DND-41 (cell line): ENCODE results near the gene CTIF.

Source experiments
- ATAC-seq: fragments of 200-7000 bp; cut with Tn5 transposase; 3 replicates; pipeline ENCODE4 v1.9.1; 2021; ENCODE audit warnings: low read depth; ENCODE audit not compliant: insufficient read depth
- DNase-seq: peaks from one replicate; pipeline ENCODE4 v3.0.0-alpha.2; 2020
- H2AFZ ChIP-seq: 2 replicates; pipeline ENCODE4 v1.6.0; 2012; ENCODE audit warnings: low read depth, low read length
- H3K27ac ChIP-seq: 2 replicates; pipeline ENCODE4 v1.5.1; 2012; ENCODE audit warnings: low read length, inconsistent platforms
- H3K27me3 ChIP-seq: fragments of 200-600 bp; sonication (generic); 2 replicates; pipeline ENCODE4 v1.6.0; 2012; ENCODE audit warnings: low read length, mild to moderate bottlenecking, inconsistent platforms; ENCODE audit not compliant: insufficient read depth, poor library complexity
- H3K36me3 ChIP-seq: 2 replicates; pipeline ENCODE4 v1.5.1; 2012; ENCODE audit warnings: low read length, inconsistent platforms; ENCODE audit not compliant: insufficient read depth
- H3K4me1 ChIP-seq: 2 replicates; pipeline ENCODE4 v1.5.1; 2012; ENCODE audit warnings: mild to moderate bottlenecking, low read length; ENCODE audit not compliant: insufficient read depth
- H3K4me2 ChIP-seq: 2 replicates; pipeline ENCODE4 v1.6.0; 2012; ENCODE audit warnings: mild to moderate bottlenecking, moderate library complexity, low read length, inconsistent platforms; ENCODE audit not compliant: insufficient read depth
- H3K4me3 ChIP-seq, 2 experiments: fragments of 200-600 bp in 1 of 2; shearing (Covaris generic) in 1 of 2; 2 replicates each; pipeline ENCODE4 v1.5.1; 2012 to 2016; ENCODE audit warnings: inconsistent platforms in 2 of 2, low read length in 2 of 2, mild to moderate bottlenecking in 2 of 2, low read depth in 1 of 2, moderate library complexity in 1 of 2
- H3K79me2 ChIP-seq: 2 replicates; pipeline ENCODE4 v1.6.0; 2012; ENCODE audit warnings: low read length, inconsistent platforms; ENCODE audit not compliant: insufficient read depth
- H3K9ac ChIP-seq: 2 replicates; pipeline ENCODE4 v1.6.0; 2012; ENCODE audit warnings: low read depth, mild to moderate bottlenecking, inconsistent platforms, low read length, moderate library complexity
- H3K9me3 ChIP-seq: 2 replicates; pipeline ENCODE4 v1.5.1; 2012; ENCODE audit warnings: low read length, moderate library complexity, mild to moderate bottlenecking, inconsistent platforms; ENCODE audit not compliant: insufficient read depth, severe bottlenecking
- H4K20me1 ChIP-seq: 2 replicates; pipeline ENCODE4 v1.6.0; 2012; ENCODE audit warnings: low read length; ENCODE audit not compliant: insufficient read depth
- EZH2 ChIP-seq: IDR thresholded peaks from 3 replicates; pipeline ENCODE4 v1.6.1; 2012; ENCODE audit warnings: borderline replicate concordance, low read depth, mild to moderate bottlenecking, moderate library complexity, low read length, inconsistent platforms; ENCODE audit not compliant: severe bottlenecking
- TF ChIP-seq, protein P1 (sequence below): IDR thresholded peaks from 2 replicates; pipeline ENCODE4 v1.5.1; 2012; ENCODE audit warnings: borderline replicate concordance, low read length, moderate library complexity, mild to moderate bottlenecking; ENCODE audit not compliant: poor library complexity, severe bottlenecking; ENCODE audit errors: extremely low read depth

Gene CTIF

GRCh38 chr18:48617844-48618497, 79.1 kb downstream of the CTIF start:
- no peak overlapping the region for H3K4me3 ChIP-seq
- no peak overlapping the region for H2AFZ ChIP-seq
- H3K9me3 ChIP-seq, result no peaks in the 10 kb centered on the region
- H3K27ac ChIP-seq, result no peak overlapping the region
- no peaks in the 10 kb centered on the region for H3K27me3 ChIP-seq
- H3K4me1 ChIP-seq, result no peaks in the 10 kb centered on the region
- ATAC-seq, result no peak
- no peaks in the 10 kb centered on the region for H3K79me2 ChIP-seq
- H3K4me2 ChIP-seq, result no peak overlapping the region
- no peak for DNase-seq
- no peaks in the 10 kb centered on the region for H3K36me3 ChIP-seq
- TF ChIP-seq, protein P1, sequence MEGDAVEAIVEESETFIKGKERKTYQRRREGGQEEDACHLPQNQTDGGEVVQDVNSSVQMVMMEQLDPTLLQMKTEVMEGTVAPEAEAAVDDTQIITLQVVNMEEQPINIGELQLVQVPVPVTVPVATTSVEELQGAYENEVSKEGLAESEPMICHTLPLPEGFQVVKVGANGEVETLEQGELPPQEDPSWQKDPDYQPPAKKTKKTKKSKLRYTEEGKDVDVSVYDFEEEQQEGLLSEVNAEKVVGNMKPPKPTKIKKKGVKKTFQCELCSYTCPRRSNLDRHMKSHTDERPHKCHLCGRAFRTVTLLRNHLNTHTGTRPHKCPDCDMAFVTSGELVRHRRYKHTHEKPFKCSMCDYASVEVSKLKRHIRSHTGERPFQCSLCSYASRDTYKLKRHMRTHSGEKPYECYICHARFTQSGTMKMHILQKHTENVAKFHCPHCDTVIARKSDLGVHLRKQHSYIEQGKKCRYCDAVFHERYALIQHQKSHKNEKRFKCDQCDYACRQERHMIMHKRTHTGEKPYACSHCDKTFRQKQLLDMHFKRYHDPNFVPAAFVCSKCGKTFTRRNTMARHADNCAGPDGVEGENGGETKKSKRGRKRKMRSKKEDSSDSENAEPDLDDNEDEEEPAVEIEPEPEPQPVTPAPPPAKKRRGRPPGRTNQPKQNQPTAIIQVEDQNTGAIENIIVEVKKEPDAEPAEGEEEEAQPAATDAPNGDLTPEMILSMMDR, result no peak
- no peak for TF ChIP-seq EZH2
- H3K9ac ChIP-seq, result no peak overlapping the region
- peaks cover 7% of the 10 kb centered on the region; the same call in 1 of the 2 replicates for H4K20me1 ChIP-seq

DNA sequence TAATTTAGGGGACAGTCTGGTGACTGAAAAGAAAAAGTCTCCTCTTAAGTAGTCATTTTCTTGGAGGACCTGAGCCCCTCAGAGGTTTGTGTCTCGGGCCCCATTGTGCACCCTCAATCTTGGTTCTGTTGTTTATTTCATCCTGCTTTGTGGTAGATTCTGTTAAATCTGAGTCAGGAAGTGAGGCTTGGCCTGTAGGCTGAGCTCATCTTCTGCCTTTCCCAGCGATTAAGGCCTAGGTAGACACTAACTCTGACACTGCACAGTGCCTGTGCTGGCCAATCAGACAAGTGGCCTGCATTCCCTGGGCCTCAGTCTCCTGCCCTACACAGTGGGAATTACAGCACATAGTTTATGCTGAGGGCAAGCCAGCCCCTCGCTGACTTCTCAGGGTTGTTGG, 80.2 kb downstream of the CTIF start:
- Histone ChIP-seq H3K79me2 (no peaks in the 10 kb centered on the region), H3K9me3 (no peaks in the 10 kb centered on the region), H3K4me1 (no peaks in the 10 kb centered on the region), H3K4me3 (no peak overlapping the region), H3K27me3 (no peaks in the 10 kb centered on the region), H3K4me2 (no peak overlapping the region), H3K36me3 (no peaks in the 10 kb centered on the region), H3K9ac (no peak overlapping the region), H3K27ac (no peak overlapping the region), H4K20me1 (peaks cover 7% of the 10 kb centered on the region; the same call in 1 of the 2 replicates), H2AFZ (no peak overlapping the region)
- DNase-seq (no peak), ATAC-seq (no peak)
- no peak for TF ChIP-seq EZH2
- TF ChIP-seq, protein P1, result no peak

GRCh38 chr18:48619501-48619900, 80.7 kb downstream of the CTIF start:
- no peak for DNase-seq
- no peaks in the 10 kb centered on the region for H3K9me3 ChIP-seq
- H4K20me1 ChIP-seq, result peaks cover 7% of the 10 kb centered on the region; the same call in 1 of the 2 replicates
- H3K79me2 ChIP-seq, result no peaks in the 10 kb centered on the region
- H3K36me3 ChIP-seq, result no peaks in the 10 kb centered on the region
- TF ChIP-seq EZH2, result no peak
- no peak overlapping the region for H3K9ac ChIP-seq
- H3K4me2 ChIP-seq, result no peak overlapping the region
- H3K27me3 ChIP-seq, result no peaks in the 10 kb centered on the region
- no peak overlapping the region for H3K27ac ChIP-seq
- no peaks in the 10 kb centered on the region for H3K4me1 ChIP-seq
- no peak overlapping the region for H3K4me3 ChIP-seq
- no peak overlapping the region for H2AFZ ChIP-seq
- no peak for ATAC-seq

DNA sequence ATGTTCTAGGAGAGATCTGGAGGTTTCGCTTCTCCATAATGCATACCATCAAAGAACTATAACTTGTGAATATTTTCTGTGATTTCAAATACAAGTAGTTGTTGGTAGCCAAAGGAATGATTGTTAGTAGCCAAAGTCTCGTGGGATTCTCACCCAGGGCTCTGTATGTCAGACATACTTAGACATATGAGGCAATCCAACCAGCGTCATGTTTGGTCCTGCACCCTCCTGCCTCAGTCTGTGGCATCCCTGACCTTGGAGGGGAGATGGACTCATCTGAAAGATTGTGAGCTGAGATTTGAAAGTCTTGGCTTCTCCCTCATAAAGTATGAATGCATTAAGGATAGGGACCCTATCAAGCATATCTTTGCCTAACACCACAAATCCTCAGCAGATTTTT, 81.2 kb downstream of the CTIF start:
- ATAC-seq, result no peak
- Histone ChIP-seq H3K4me2 (no peak overlapping the region), H3K27me3 (no peaks in the 10 kb centered on the region), H3K36me3 (no peaks in the 10 kb centered on the region), H3K9ac (no peak overlapping the region), H3K9me3 (no peaks in the 10 kb centered on the region), H4K20me1 (peaks cover 7% of the 10 kb centered on the region; the same call in 1 of the 2 replicates), H3K27ac (no peak overlapping the region), H3K4me3 (no peak overlapping the region), H3K4me1 (no peaks in the 10 kb centered on the region), H3K79me2 (no peaks in the 10 kb centered on the region), H2AFZ (no peak overlapping the region)
- no peak for TF ChIP-seq EZH2
- TF ChIP-seq, protein P1, result no peak
- DNase-seq, result no peak
